ENCODE measurements around the gene SCGB2B2.
"Not testable (repeated sequence)": the region's sequence is repeated elsewhere in the genome, so short reads cannot be mapped to it uniquely, and the experiment has no call there.

The SCGB2B2 gene

GRCh38 chr19:34676697-34677385 is at the start of gene SCGB2B2:
Gene SCGB2B2, minus strand, starts transcription at chr19:34677159. Its CDS starts 82,596 bp downstream, at chr19:34594563.
- peak; percentile 91 for DNase-seq

- no peak for DNase-seq
Measured at GRCh38 chr19:34725400-34725799, 48.4 kb upstream of the SCGB2B2 start.

- DNase-seq, result no peak
Measured at GRCh38 chr19:34722353-34722752, 45.4 kb upstream of the SCGB2B2 start.

- no peak for DNase-seq
Measured at GRCh38 chr19:34715357-34715756, 38.4 kb upstream of the SCGB2B2 start.

GRCh38 chr19:34713262-34713637 is 36.3 kb upstream of the SCGB2B2 start:
- DNase-seq, result no peak

- DNase-seq, result peak; percentile 74
Measured at GRCh38 chr19:34712395-34713261, 35.7 kb upstream of the SCGB2B2 start.

GRCh38 chr19:34711890-34712289 is 34.9 kb upstream of the SCGB2B2 start:
- no peak for DNase-seq

- DNase-seq, result no peak
Measured at GRCh38 chr19:34707661-34708060, 30.7 kb upstream of the SCGB2B2 start.

- no peak for DNase-seq
Measured at GRCh38 chr19:34692549-34692948, 15.6 kb upstream of the SCGB2B2 start.

- no peak for DNase-seq
Measured at GRCh38 chr19:34690372-34690771, 13.4 kb upstream of the SCGB2B2 start.

- DNase-seq, result no peak
Measured at GRCh38 chr19:34688592-34688991, 11.6 kb upstream of the SCGB2B2 start.

- no peak for DNase-seq
Measured at GRCh38 chr19:34687348-34687747, 10.4 kb upstream of the SCGB2B2 start.

- DNase-seq, result no peak
Measured at GRCh38 chr19:34686455-34686854, 9.5 kb upstream of the SCGB2B2 start.

- DNase-seq, result not testable (repeated sequence)
Measured at GRCh38 chr19:34685266-34685665, 8.3 kb upstream of the SCGB2B2 start.

- DNase-seq, result no peak
Measured at GRCh38 chr19:34681478-34681877, 4.5 kb upstream of the SCGB2B2 start.

- DNase-seq, result no peak
Measured at GRCh38 chr19:34678421-34678820, 1.5 kb upstream of the SCGB2B2 start.

GRCh38 chr19:34678085-34678412 is 1.1 kb upstream of the SCGB2B2 start:
- no peak for DNase-seq

- DNase-seq, result peak; percentile 91
Measured at GRCh38 chr19:34677386-34678084, 576 bp upstream of the SCGB2B2 start, which contains the start of gene ZNF302. Gene ZNF302, plus strand, starts transcription at chr19:34677678. Its CDS starts 1,127 bp downstream, at chr19:34678805.

GRCh38 chr19:34675919-34676318 is 1.0 kb downstream of the SCGB2B2 start:
- no peak for DNase-seq

GRCh38 chr19:34675250-34675649 is 1.7 kb downstream of the SCGB2B2 start:
- DNase-seq, result no peak

- DNase-seq, result no peak
Measured at GRCh38 chr19:34673590-34673989, 3.4 kb downstream of the SCGB2B2 start.

GRCh38 chr19:34671972-34672371 is 5.0 kb downstream of the SCGB2B2 start:
- DNase-seq, result no peak

- peak; percentile 6 for DNase-seq
Measured at GRCh38 chr19:34669305-34669704, 7.7 kb downstream of the SCGB2B2 start.

GRCh38 chr19:34668690-34669089 is 8.3 kb downstream of the SCGB2B2 start:
- DNase-seq, result not testable (repeated sequence)

All from NCI-H1694 (cell line).